Ovary (tissue), 3 donors: Measurements from ENCODE around the gene LSAMP.

Experiments
- EP300 ChIP-seq: sonication (generic); formaldehyde crosslinking; IDR thresholded peaks from one replicate; pipeline ENCODE4 v1.6.1; 2017; ENCODE audit warnings: antibody characterized with exemption
- POLR2A ChIP-seq: fragments of 450-650 bp; IDR thresholded peaks from one replicate; pipeline ENCODE4 v1.6.1; 2017; ENCODE audit warnings: antibody characterized with exemption, mild to moderate bottlenecking, moderate library complexity
- TF ChIP-seq, protein P1 (sequence below), 3 donors: fragments of 450-650 bp in 2 of 3; fragments of 200-600 bp in 1 of 3; IDR thresholded peaks; one replicate each; pipeline versions ENCODE4 v1.5.1 to v1.8.0; 2016 to 2022; ENCODE audit warnings: antibody characterized with exemption in 3 of 3, mild to moderate bottlenecking in 1 of 3
- donor health status: DM: no; HTN: no; CAD: no.

DNA sequence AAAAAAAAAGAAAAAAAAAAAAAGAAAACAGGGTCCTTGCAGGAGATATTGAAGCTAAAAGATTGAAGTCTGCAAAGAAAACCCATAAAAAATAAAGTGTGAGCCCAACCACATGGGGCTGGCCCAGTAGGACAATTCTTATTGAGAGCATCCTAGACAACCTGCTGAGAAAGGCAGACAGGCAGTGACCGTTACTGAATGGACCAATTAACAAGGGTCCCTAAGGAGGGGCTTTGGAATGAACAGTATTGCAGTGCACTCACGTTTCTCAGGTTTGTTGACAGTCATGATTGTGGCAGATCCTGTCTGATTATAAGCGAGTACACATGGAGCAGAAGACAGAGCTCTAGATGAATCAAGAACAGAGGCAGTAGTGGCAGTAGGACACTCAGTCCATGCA lies 168.6 kb downstream of the LSAMP start:
- TF ChIP-seq, protein P1, sequence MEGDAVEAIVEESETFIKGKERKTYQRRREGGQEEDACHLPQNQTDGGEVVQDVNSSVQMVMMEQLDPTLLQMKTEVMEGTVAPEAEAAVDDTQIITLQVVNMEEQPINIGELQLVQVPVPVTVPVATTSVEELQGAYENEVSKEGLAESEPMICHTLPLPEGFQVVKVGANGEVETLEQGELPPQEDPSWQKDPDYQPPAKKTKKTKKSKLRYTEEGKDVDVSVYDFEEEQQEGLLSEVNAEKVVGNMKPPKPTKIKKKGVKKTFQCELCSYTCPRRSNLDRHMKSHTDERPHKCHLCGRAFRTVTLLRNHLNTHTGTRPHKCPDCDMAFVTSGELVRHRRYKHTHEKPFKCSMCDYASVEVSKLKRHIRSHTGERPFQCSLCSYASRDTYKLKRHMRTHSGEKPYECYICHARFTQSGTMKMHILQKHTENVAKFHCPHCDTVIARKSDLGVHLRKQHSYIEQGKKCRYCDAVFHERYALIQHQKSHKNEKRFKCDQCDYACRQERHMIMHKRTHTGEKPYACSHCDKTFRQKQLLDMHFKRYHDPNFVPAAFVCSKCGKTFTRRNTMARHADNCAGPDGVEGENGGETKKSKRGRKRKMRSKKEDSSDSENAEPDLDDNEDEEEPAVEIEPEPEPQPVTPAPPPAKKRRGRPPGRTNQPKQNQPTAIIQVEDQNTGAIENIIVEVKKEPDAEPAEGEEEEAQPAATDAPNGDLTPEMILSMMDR (IDR thresholded peaks at IDR 0.05), result no peak
- TF ChIP-seq POLR2A, result no peak
- TF ChIP-seq EP300, result no peak
